Hematopoietic multipotent progenitor cell (in vitro differentiated cells): ENCODE measurements around the gene C18orf54. TPM values are rescaled to one million over a fixed set of nuclear protein-coding genes. Genes with fewer than 3 reads are reported as not detected.
A peak's percentile ranks its signal among the peaks of the same experiment; 100 is the strongest.
"Not testable (repeated sequence)": the region's sequence is repeated elsewhere in the genome, so short reads cannot be mapped to it uniquely, and the experiment has no call there.

Experiments used
- DNase-seq, 3 donors: peaks; one replicate each; pipeline ENCODE4 v3.0.0-alpha.2; 2011 to 2015; ENCODE audit warnings: low read depth in 2 of 3, low spot score in 2 of 3
- total RNA-seq: library from RNA; depleted of rRNA; stranded (reverse); fragments of >200 nt; gene quantifications from one replicate; pipeline ENCODE4 v1.2.3, GENCODE V29; 2012

The C18orf54 gene
- total RNA-seq: 1.6 TPM

DNA sequence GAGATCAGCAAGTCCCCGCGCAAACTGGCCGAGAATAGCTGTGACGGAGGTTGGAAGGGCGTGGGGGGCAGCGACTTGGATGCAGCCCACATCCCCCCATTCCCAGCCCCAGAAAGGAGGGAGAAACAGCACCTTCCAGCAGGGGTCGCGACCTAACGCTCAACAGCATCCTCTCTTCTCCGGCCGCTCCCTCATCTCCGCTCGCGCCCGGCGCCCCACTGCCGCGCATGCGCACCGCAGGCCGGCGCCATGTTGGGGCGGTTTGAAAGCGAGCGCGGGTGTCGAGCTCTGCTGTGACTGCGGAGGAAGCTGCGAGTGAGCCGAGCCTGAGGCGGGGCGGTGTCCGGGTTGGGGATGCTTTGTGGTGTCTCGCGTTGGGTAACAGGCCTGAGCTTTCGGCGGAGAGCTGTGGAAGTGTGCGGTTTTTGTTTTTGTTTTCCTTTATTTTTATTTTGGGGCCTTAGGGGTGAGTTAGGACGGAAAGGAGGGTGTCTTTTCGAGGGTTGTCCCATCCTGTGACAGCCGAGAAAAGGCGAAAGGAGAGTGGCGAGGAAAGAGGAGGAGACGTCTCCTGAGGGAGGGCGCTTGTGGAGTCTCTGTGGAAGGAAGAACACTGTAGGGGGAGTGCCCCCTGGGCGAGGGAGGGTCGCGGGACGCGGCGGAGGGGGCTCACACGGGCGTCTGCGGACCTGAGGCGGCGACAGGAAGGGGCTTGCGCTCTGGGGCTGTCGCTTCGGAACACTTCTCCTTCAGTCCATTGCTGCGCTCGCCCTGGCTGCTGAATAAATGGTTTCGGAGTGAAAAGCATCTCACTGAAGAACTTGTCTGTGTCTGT is at the start of gene C18orf54, which contains the start of gene STARD6:
Gene C18orf54, plus strand, starts transcription at position 247 of the 835 bp plus-strand sequence. CDS start 2,667 bp downstream, outside the sequence.
Gene STARD6, minus strand, starts transcription at position 199 of the 835 bp plus-strand sequence. CDS start 3,285 bp downstream, outside the sequence.
- DNase-seq: peak; percentile 85 to 95 (median 95)

DNA sequence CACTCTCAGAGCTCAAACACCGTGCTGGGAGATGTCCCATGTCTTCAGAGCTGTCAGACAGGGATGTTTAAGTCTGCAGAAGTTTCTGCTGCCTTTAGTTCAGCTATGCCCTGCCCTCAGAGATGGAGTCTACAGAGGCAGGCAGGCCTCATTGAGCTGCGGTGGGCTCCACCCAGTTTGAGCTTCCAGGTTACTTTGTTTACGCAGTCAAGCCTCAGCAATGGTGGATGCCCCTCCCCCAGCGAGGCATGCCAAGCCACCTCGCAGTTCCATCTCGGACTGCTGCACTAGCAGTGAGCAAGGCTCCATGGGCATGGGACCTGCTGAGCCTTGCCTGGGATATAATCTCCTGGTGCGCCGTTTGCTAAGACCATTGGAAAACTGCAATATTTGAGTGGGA is 48.1 kb upstream of the C18orf54 start:
- not testable (repeated sequence) for DNase-seq

DNA sequence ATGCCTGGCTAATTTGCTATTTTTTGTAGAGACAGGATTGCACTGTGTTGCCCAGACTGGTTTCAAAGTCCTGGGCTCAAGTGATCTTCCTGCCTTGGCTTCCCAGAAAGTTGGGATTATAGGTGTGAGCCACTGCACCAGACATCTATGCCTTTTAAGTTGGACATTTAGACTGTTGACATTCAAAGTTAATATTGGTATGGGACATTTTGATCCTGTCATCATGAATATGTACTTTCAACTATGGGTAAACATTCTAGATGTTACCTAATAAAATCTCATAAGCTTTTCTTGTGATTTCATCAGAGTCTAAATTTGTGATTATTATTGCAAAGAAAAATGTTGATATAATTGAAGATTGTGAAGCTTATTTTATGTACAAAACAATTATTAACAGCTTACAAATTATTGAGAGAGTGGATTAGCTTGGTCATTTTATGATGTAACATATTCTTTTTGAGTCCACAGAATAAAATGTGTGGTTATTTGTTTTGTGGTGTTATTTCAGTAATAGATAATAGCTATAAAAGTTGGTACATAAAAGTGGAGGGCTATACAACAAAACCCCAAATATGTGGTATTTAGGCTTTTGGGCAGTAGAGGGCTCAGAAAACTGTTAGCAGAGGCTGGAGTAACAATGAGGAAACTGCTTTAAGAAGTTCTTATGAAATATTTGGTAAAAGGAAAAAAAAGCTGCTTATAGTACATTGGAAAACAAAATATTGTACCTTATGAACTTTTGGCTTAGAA is 41.5 kb upstream of the C18orf54 start:
- no peak for DNase-seq

DNA sequence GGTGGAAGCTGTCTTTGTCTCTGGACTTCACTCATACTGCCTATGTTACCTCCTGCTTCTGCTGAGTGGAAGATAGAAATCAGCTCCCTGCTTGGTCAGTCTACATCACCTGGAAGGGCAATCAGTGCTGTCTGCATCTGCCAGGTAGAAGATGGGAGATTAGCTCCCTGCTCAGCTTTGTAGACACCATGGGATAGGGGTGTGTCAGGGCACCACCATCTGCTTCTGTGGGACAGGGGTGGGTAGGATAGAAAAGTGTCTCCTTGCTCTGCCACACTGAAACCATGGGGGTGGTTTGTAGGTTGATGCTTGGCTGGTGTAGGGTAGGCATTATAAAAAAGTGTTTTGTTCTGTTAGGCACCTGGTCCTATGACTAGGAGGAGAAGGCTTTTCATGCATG is 34.1 kb upstream of the C18orf54 start:
- no peak for DNase-seq

DNA sequence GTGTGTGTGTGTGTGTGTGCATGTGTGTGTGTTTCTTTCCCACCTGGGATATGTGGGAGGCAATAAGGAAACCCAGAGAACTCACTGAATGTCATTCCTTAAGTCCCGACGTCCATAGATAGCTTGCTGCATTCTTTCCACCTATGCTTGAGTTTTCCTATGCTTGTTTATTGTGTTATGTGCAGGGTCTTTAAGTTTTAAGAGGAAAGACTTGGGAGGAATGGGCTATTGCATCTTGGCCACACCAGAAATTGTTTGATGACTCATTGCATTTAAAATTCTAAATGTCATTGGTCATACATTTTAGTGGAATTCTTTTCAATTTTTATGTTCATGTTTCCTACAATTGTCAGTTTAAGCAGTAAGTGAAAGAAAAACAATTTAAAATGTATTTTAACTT is 33.7 kb upstream of the C18orf54 start:
- DNase-seq: no peak

DNA sequence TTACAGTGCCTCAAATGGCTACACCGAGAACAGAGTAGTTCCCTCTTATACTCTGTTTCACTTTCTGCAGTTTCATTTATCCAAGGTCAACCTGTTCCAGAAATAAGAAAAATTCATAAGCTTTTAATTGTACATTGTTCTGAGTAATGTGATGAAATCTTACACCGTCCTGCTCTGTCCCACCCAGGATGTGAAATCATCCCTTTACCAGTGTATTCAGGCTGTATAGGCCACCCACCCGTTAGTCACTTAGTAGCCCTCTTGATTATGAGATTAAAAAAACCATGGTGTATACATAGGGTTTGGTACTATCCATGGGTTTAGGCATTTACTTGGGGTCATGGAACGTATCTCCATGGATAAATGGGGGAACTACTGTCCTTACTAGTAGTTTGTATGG is 29.9 kb upstream of the C18orf54 start:
- no peak for DNase-seq

DNA sequence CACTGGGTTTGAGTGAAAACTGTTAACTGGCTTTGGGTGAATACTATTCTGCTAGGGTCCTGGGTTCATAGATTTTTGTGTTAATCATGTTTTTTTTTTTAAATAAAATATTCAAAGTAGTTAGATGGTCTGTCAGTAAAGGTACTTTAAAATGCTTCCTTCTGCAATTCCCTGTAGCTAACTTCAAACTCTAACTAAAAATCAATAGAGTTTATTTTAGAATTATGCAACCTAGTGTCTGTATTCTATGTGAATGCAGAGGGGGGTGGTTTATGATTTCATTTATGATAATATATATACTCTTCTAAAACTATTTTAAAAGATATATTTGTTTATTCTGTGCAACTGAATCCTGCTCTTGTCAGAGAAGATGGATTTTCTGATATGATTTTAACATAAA is 27.9 kb upstream of the C18orf54 start:
- no peak for DNase-seq

DNA sequence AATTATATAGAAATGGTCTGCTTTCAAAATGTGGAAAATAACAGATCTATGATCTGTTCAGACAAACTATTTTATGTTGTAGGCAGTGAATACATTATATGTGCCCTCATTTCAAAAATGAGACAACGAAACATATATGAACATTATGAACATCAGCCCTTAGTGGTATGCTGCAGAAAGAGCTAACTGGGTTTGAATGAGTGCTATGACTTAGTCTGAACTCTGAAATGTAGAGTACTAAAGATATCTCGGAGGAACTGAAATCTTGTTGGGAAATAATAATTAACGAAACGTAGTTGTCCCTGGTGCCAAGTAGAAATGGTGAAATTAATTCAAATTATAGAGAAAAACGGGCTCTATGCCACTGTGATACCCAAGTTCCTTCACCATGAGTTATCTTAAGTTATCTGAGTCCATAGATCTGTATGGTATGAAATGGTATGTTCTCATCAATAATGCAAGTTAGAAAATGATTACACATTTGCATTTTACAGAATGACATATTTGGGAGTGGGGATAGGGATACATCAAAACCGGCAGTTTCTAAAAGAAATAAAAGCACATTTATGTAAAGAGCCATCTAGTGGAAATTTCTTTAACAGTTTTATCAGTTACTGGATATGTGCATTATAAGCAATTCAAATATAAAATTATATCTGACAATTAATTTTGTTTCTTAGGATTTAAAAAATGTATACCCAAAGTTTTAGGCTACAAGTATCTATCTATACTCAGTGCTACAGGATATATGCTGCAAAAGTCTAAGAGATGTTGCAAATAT is 26.7 kb upstream of the C18orf54 start:
- DNase-seq: no peak

DNA sequence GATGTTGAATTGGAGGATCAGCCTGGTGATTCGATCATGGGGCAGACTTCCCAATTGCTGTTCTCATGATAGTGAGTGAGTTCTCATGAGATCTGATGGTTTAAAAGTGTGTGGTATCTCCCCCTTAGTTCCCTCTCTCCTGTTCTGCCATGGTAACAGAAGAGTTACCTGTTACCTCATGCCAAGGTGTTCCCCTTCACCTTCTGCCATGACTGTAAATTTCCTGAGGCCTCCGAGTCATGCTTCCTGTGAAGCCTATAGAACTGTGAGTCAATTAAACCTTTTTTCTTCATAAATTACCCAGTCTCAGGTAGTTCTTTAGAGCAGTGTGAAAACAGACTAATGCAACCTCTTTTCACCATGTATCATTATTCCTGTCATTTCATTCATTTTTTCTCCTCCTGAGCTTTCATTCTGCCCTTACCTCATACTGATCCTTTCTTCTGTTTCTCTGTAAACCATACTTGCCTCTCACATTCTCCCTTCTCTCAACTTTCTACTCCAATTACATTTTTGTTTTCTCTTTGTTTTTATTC is 22.0 kb upstream of the C18orf54 start:
- DNase-seq: no peak

DNA sequence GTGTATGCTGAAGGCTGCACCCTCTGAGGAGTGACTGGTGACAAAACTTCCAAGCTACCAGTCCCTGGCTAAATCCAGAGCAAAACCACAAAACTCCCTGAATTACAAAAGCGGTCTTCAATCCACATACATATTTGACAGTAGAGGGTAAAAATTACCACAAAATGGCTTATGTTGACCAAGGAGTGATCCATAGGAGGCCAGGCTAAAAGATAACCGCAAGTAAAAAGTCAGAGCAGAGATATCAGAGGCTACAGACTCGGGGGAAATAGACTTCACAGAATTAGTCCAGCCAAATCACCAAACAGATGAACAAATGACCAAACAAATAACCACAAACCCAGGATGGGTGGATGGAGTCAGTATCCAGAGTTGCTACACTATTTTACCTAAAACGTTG is 19.5 kb upstream of the C18orf54 start:
- DNase-seq: no peak

DNA sequence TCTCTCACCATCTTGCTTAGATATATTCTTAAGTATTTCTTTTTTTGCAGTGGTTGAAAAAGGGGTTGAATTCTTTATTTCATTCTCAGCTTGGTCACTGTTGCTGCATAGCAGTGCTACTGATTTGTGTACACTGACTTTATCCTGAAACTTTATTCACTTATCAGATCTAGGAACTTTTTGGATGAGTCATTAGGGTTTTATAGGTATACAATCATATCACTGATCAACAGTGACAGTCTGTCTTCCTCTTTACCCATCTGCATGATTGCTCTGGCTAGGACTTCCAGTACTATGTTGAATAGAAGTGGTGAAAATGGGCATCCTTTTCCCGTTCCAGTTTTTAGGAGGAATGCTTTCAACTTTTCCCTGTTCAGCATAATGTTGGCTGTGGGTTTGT is 6.5 kb upstream of the C18orf54 start:
- DNase-seq: no peak

DNA sequence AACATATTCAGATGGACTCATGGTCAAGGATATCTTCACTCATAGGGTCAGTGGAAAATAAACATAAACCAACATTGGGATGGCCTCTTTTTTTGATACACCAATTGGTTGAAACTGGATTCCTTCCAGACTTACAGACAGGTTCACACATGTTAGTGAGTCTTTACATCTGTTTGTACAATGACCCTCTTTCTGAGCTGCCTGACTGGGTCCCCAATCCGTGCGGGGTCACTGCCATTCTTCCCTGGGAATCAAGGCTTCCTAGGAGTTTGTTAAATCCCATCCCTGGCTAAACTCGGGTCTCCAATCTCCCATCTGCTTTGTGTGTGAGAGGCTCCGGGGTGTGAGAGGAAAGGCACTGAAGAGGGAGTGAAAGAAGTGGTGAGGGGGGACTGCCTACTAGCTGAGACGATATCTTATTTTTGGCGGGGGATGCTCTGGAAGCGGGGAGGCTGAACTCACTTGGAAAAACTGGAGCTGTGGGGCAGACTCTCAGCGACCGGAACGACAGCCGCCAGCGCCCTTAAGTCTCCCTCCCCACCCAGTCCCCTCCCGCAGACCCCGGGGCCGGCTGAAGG is 535 bp upstream of the C18orf54 start:
- peak in 1 of 3 donors; percentile 8 for DNase-seq

DNA sequence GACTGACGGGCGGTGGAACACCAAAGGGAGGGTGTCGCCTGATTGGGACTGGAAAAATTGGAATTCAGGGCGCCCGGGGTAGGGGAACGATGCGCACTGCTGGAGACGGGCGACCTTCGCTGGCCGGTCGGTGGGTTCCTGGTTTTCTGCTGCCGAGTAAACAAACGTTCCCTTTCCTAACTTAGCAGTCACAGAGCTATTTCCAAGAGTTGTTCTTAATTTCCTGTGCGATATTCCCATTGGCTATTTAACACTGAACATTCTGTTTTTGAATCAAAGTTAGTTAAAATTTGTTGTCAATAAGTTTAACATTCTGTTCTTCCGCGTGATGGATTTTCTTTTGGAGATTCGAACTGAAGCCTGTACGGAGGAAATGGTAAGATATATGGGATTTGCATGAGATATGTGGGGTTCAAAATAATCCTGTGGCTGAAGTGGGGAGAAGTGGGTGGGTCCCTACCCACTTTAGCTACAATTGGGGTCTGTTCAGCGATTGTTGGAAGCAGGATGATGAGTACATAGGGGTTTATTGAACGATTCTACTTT is 862 bp downstream of the C18orf54 start:
- no peak for DNase-seq

DNA sequence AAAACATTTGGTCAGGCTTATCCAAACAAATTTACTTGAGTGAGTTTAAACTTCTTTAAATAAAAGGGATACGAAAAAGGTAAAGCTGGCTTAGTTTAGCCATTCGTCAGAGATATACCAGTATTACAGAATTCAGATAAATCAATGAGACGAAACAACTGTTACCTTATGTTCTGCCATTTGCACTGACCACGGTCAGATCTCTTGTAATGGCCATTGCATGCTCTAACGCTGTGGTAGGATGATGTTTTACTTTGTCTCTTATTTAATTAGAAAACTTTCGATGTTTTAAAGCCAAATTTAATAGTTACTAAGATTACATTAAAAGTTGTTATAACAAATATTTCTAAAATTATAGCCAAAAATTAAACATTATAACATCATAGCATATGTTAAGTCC is 1.5 kb downstream of the C18orf54 start:
- no peak for DNase-seq

DNA sequence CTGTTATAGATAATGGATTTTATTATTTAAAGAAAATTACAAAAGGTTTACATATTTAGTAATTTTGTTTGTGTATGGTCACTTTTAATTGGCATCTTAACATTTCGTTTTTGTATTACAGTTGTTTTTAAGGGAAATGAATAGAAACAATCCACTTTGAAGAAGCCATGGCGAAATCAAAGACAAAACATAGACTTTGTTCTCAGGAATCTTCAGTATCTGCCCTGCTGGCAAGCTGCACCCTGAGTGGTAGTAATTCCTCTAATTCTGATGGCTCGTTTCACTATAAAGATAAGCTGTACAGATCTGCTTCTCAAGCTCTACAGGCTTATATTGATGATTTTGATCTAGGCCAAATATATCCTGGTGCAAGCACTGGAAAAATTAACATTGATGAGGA is 2.7 kb downstream of the C18orf54 start:
- no peak for DNase-seq

DNA sequence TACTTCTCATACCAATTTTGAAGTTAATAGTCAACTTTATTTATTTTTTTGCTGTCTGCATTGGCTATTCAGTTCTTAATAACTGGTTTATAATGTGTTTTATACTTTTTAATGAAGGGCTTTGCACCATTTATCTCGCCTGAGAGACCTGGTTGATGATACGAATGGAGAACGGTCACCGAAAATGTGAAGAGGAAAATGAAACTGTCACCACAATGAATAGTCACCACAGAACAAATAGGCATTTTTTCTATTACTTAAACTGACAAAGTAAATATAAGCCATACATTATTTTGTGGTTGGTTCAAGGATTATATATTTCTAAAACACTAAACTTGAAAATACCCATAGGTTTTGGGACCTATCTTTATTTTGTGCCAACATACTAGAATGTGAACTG is 20.4 kb downstream of the C18orf54 start:
- DNase-seq: no peak

DNA sequence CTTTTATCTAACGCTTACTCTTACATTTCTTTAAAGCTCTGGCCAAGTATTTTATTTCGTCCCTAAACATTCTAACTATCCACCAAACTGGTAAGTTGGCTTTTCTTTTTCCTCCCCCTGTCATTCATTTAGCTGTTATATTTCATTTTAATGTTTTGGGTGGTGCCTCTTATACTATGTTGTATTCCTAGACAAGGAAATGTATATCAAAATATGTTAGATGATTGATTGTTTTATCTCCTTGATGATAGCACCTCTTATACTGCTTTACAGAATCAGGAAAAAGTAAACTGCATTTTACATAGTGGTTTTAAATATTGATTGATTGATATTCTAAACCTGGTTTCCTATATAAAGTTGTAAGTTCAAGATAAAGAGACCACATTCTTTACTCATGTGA is 23.9 kb downstream of the C18orf54 start:
- no peak for DNase-seq

DNA sequence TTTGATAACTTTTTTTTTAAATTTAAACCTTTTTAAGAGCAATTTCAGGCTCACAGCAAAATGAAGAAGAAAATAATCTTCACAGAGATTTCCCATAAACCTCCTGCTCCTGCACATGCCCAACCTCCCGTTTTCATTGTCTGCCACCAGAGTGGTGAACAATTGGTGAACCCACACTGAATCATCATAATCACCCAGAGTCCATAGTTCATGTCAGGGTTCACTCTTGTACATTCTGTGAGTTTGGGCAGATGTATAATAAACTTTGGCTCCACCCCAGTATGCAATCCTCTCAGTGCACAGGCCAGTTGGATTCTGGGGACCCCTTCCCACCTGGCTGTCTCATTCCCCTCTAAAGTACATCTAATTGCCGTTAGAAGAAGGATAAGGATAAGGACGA is 24.4 kb downstream of the C18orf54 start:
- DNase-seq: no peak

DNA sequence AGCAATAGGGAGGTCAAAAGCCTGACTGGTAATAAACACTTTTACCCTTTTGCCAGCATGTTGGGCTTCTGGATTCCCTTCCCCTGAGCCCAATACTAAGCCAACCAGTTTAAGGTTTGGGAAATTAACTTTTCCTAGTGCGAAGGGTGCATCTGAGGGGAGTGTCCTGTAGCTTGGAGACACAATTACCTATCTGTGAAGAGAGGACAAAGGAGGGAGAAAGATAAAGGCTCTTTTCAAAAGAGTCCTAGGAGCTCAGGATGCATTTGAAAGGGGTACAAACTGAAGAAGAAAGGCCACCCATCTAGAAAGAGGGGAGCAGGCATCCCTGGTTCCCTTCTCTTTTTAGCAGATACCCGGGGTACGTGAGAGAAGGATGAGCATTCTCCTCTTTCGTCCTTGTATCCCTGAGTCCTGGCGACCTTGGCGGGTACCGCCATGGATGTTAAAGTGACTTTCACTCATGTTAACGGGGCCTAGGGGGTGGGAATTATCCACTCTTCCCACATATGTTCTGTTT is 25.1 kb downstream of the C18orf54 start:
- no peak for DNase-seq

DNA sequence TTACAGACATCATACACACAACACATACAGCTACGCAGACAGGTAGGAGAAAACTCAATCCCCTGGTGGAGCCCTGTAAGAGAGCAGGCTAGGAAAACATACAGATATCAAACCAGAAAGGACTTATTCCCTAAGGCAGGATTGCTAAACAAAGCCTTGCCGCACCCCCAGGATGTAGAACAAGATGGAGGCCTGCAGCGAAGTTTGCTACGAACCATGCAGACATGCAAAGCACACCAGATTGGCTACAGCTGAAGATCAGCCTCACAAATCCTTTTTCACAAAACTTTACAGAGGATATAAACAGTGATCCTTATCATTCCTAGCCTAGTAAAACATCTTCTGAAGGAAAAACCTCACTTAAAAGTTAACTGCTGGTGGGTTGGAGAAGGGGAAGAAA is 28.3 kb downstream of the C18orf54 start:
- DNase-seq: no peak
